ENCODE results near the gene TBC1D10B. TPM values are rescaled to one million over a fixed set of nuclear protein-coding genes. Genes with fewer than 3 reads are reported as not detected.

TBC1D10B gene
- total RNA-seq, 6 experiments from 2014 or later: 44.6 to 51.6 (median 46.3) TPM

DNA sequence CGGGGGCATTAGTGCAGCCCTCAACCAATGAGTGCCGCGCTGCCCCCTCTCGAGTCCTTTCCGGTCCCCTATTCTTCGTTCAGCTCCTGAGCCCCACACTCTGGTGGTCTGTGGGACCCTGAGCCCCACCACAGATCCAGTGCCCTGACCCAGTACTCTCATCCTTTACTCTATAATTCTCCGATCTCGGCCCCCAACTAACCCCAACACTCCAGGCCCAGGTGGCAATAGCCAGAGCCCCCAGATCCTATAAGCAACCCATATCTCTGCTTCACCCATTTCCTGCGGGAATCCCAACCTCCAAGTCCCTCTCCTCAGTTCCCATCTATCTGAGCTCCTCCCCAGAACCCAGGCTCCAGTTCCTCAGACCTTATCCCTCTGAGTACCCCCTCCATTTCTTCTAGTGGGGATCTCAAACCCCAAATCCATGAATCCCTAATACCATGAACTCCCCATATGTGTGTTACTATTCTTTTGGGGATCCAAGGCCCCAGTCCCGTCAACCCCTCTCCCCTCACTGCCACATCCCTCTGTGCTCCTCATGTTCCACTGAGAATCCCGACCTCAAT, 1.0 kb upstream of the TBC1D10B start:
- TF ChIP-seq, protein P1, sequence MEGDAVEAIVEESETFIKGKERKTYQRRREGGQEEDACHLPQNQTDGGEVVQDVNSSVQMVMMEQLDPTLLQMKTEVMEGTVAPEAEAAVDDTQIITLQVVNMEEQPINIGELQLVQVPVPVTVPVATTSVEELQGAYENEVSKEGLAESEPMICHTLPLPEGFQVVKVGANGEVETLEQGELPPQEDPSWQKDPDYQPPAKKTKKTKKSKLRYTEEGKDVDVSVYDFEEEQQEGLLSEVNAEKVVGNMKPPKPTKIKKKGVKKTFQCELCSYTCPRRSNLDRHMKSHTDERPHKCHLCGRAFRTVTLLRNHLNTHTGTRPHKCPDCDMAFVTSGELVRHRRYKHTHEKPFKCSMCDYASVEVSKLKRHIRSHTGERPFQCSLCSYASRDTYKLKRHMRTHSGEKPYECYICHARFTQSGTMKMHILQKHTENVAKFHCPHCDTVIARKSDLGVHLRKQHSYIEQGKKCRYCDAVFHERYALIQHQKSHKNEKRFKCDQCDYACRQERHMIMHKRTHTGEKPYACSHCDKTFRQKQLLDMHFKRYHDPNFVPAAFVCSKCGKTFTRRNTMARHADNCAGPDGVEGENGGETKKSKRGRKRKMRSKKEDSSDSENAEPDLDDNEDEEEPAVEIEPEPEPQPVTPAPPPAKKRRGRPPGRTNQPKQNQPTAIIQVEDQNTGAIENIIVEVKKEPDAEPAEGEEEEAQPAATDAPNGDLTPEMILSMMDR (IDR thresholded peaks at IDR 0.05): 0 out of 2 replicates have a peak, but pooled peaks have one; percentile 20
- peak overlapping the region; percentile 72 for H3K27ac Mint-ChIP-seq
- peaks cover 9% of the 10 kb centered on the region; the same call in 1 of the 2 replicates for H3K27me3 Mint-ChIP-seq (ENCODE audit: insufficient read depth)

GRCh38 chr16:30369938-30370455, 297 bp downstream of the TBC1D10B start:
- TF ChIP-seq, protein P1 (IDR thresholded peaks at IDR 0.05): peak; percentile 33; the same call in 1 of the 2 replicates
- H3K36me3 Mint-ChIP-seq (ENCODE audit: low read depth): peaks cover 17% of the 10 kb centered on the region
- H3K9me3 Mint-ChIP-seq: no peaks in the 10 kb centered on the region
- no peak for DNase-seq
- peaks cover 39% of the 10 kb centered on the region for H3K4me1 Mint-ChIP-seq (ENCODE audit: low read depth)
- peaks cover 9% of the 10 kb centered on the region; the same call in 1 of the 2 replicates for H3K27me3 Mint-ChIP-seq (ENCODE audit: insufficient read depth)
- H3K4me3 Mint-ChIP-seq: peak overlapping the region; percentile 89
- peak overlapping the region; percentile 72 for H3K27ac Mint-ChIP-seq

More for the DNA sequence above, 1.0 kb upstream of the TBC1D10B start:
- no peak for DNase-seq
- Mint-ChIP-seq H3K4me1 (ENCODE audit: low read depth) (peaks cover 32% of the 10 kb centered on the region), H3K9me3 (no peaks in the 10 kb centered on the region), H3K4me3 (peak overlapping the region; percentile 77), H3K36me3 (ENCODE audit: low read depth) (peaks cover 16% of the 10 kb centered on the region)

DNA sequence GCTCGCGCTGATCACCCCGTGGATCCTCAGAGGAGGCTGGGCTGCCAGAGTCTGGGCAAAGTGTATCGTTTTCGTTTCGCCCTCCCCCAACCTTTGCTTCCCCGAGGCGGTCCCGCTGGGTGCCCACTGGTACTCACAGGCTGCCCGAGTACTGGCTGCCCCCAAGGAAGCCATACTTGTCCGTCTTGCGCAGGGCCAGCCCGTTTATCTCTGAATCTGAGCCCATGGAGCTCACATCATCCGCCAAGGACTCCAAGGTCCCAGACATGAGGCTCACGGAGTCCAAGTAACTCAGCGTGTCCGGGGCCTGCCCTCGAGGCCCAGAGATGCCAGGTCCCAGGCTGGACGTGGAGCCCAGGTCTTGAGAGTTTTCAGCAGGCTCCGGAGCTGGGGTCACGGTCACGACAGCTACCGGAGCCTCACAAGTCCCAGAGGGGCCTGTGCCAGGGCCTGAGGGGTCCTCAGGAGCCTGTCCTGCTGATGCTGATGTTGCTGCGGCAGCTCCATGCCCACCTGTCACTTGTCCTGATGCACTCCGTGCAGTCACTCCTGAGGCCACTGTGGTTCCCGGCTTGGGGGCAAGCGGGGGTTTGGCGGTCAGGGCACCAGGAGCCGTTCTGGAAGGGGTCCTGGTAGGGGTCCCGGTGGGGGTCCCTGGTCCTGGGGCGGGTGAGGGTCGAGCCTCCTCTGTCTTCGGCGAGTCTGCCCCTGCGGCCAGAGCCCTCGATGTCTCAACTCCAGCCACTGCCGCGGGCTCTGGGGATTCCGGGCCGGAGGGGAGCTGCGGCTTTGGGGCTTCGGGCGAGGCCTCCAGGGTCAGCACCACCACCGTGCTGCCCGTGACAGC, 980 bp downstream of the TBC1D10B start:
- peaks cover 9% of the 10 kb centered on the region; the same call in 1 of the 2 replicates for H3K27me3 Mint-ChIP-seq (ENCODE audit: insufficient read depth)
- TF ChIP-seq, protein P1 (IDR thresholded peaks at IDR 0.05): no peak
- H3K4me1 Mint-ChIP-seq (ENCODE audit: low read depth): peaks cover 39% of the 10 kb centered on the region
- H3K36me3 Mint-ChIP-seq (ENCODE audit: low read depth): peaks cover 17% of the 10 kb centered on the region
- H3K4me3 Mint-ChIP-seq: peak overlapping the region; percentile 89
- no peaks in the 10 kb centered on the region for H3K9me3 Mint-ChIP-seq
- no peak for DNase-seq
- peak overlapping the region; percentile 70 for H3K27ac Mint-ChIP-seq

DNA sequence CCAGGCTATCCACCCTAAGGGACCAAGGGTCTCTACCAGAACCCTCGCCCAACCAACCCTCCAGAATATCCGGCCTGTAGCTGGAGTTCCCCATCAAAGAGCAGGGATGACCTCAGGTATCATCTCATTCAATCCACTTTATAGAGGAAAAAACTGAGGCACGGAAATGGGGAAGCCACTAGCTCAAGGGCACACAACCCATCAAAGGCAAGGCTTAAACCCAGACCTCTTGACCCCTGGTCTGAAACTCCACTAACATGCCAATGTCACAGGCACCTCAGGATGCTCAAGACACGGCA, 1.6 kb downstream of the TBC1D10B start:
- no peak for DNase-seq
- TF ChIP-seq, protein P1 (IDR thresholded peaks at IDR 0.05): no peak
- H3K27me3 Mint-ChIP-seq (ENCODE audit: insufficient read depth): peaks cover 9% of the 10 kb centered on the region; the same call in 1 of the 2 replicates
- H3K4me1 Mint-ChIP-seq (ENCODE audit: low read depth): peaks cover 39% of the 10 kb centered on the region
- peak overlapping the region; percentile 70 for H3K27ac Mint-ChIP-seq
- H3K36me3 Mint-ChIP-seq (ENCODE audit: low read depth): peaks cover 17% of the 10 kb centered on the region
- H3K9me3 Mint-ChIP-seq: no peaks in the 10 kb centered on the region
- H3K4me3 Mint-ChIP-seq: peak overlapping the region; percentile 89

- H3K27ac Mint-ChIP-seq: peak overlapping the region; percentile 70
- H3K9me3 Mint-ChIP-seq: no peaks in the 10 kb centered on the region
- peaks cover 39% of the 10 kb centered on the region for H3K4me1 Mint-ChIP-seq (ENCODE audit: low read depth)
- TF ChIP-seq, protein P1 (IDR thresholded peaks at IDR 0.05): no peak
- H3K36me3 Mint-ChIP-seq (ENCODE audit: low read depth): peaks cover 21% of the 10 kb centered on the region
- H3K27me3 Mint-ChIP-seq (ENCODE audit: insufficient read depth): peaks cover 9% of the 10 kb centered on the region; the same call in 1 of the 2 replicates
- peak; percentile 42 for DNase-seq
- peak overlapping the region; percentile 89 for H3K4me3 Mint-ChIP-seq
Measured at GRCh38 chr16:30368122-30368791, 2.0 kb downstream of the TBC1D10B start.

Measured in HFFc6 (cell line).